Activated T-cell treated with anti-CD3 and anti-CD28 coated beads, Interleukin-2, amount 50 U/mL, for 72 hours (primary cell): ENCODE results near the gene SRRM3. TPM values are rescaled to one million over a fixed set of nuclear protein-coding genes. Genes with fewer than 3 reads are reported as not detected.
"Not testable (repeated sequence)": the region's sequence is repeated elsewhere in the genome, so short reads cannot be mapped to it uniquely, and the experiment has no call there.

Source experiments
- ATAC-seq, 2 donors: fragments of 150-1000 bp; cut with Tn5 transposase; replicated peaks in 1 of 2; 2 replicates each; pipeline ENCODE4 v1.10.0; 2021; ENCODE audit warnings: moderate library complexity in 2 of 2, mild to moderate bottlenecking in 1 of 2
- DNase-seq, 2 donors: peaks; one replicate each; pipeline ENCODE4 v3.0.0; 2021 to 2022; ENCODE audit warnings: mixed read lengths in 1 of 2
- H3K27ac Mint-ChIP-seq: one replicate; pipeline ENCODE4 v1.8.0; 2022; ENCODE audit warnings: mild to moderate bottlenecking, moderate library complexity, mixed read lengths
- H3K27me3 Mint-ChIP-seq: one replicate; pipeline ENCODE4 v1.8.0; 2022; ENCODE audit warnings: low read depth, mixed read lengths
- H3K36me3 Mint-ChIP-seq, 2 donors: one replicate each; pipeline ENCODE4 v1.8.0; 2022; ENCODE audit warnings: mixed read lengths in 2 of 2, mild to moderate bottlenecking in 1 of 2; ENCODE audit not compliant: insufficient read depth in 2 of 2
- H3K4me1 Mint-ChIP-seq: one replicate; pipeline ENCODE4 v1.8.0; 2022; ENCODE audit warnings: low read depth, mixed read lengths
- H3K4me3 Mint-ChIP-seq, 2 donors: one replicate each; pipeline ENCODE4 v1.8.0; 2022; ENCODE audit warnings: mild to moderate bottlenecking in 2 of 2, mixed read lengths in 2 of 2, moderate library complexity in 2 of 2
- H3K9me3 Mint-ChIP-seq, 2 donors: one replicate each; pipeline ENCODE4 v1.8.0; 2022; ENCODE audit warnings: mixed read lengths in 2 of 2
- total RNA-seq, 2 donors: library from RNA; stranded (reverse); gene quantifications; one replicate each; pipeline ENCODE4 v1.2.3, GENCODE V29; 2022

SRRM3 gene
- total RNA-seq, 2 donors from 2014 or later = 0.12 TPM; not detected in 1

DNA sequence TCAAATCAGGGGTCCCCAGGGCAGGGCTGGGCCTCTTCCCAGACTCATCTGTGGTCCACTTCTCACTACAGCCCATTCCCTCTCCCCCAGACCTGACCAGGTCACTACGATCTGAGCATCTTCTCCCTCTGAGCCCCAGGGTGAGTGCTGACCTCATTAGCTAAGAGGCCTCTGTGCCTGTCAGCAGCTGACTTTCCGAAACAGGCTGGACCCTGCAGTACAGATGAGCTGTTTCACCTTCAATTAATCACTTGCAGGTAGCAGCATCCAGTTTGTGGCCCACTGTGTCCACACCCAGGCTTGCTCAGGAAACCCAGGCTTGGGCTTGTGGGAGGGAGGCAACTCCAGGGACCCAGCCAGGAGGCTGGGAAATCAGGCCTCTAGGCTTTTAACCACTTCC, 24.3 kb downstream of the SRRM3 start:
- no peak overlapping the region for H3K27ac Mint-ChIP-seq
- no peaks in the 10 kb centered on the region for H3K4me1 Mint-ChIP-seq

DNA sequence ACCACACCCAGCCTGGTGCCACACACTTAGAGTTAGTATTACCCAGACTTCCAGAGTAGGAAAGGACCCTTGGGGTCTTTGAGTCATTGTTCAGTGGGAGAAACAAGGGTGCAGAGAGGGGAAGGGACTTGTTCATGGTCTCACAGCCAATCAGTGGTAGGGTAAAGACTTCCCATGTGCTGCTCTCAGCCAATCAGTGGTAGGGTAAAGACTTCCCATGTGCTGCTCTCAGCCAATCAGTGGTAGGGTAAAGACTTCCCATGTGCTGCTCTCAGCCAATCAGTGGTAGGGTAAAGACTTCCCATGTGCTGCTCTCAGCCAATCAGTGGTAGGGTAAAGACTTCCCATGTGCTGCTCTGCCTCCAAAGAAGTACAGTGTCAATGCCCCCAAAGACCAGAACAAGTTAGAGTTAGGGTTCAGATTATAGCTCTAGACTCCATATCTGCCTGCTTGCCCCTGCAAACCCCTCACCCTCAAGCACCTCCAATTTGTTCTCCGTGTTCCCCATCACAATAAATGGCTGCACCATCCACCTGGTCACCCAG, 25.3 kb downstream of the SRRM3 start:
- H3K4me1 Mint-ChIP-seq, H3K4me3 Mint-ChIP-seq, ATAC-seq, H3K9me3 Mint-ChIP-seq, H3K27ac Mint-ChIP-seq, H3K36me3 Mint-ChIP-seq, DNase-seq: not testable (repeated sequence)
- peaks cover 46% of the 10 kb centered on the region for H3K27me3 Mint-ChIP-seq

More for the DNA sequence above, 24.3 kb downstream of the SRRM3 start:
- Mint-ChIP-seq H3K9me3 (no peaks in the 10 kb centered on the region), H3K4me3 (no peak overlapping the region), H3K36me3 (no peaks in the 10 kb centered on the region), H3K27me3 (peaks cover 36% of the 10 kb centered on the region)
- no peak for ATAC-seq
- no peak for DNase-seq

DNA sequence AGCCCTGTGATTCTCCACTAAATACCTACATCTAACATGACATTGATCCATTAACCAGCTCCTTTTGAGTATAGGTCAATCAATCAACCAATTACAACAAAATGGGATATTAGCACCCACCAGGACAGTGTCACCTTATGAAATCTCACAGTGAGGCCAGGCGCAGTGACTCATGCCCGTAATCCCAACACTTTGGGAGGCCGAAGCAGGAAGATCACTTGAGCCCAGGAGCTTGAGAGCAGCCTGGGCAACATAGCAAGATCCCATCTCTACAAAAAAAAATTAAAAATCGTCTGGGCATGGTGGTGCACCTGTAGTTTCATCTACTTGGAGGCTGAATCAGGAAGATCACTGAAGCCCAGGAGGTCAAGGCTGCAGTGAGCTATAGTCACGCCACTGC, 28.5 kb downstream of the SRRM3 start:
- ATAC-seq = no peak
- no peaks in the 10 kb centered on the region for H3K9me3 Mint-ChIP-seq
- peaks cover 57% of the 10 kb centered on the region for H3K27me3 Mint-ChIP-seq

GRCh38 chr7:76231071-76231470, 29.4 kb downstream of the SRRM3 start:
- no peaks in the 10 kb centered on the region for H3K9me3 Mint-ChIP-seq

More for the DNA sequence above, 28.5 kb downstream of the SRRM3 start:
- Mint-ChIP-seq H3K36me3 (no peaks in the 10 kb centered on the region), H3K4me3 (no peak overlapping the region), H3K27ac (no peak overlapping the region), H3K4me1 (no peaks in the 10 kb centered on the region)
- no peak for DNase-seq

DNA sequence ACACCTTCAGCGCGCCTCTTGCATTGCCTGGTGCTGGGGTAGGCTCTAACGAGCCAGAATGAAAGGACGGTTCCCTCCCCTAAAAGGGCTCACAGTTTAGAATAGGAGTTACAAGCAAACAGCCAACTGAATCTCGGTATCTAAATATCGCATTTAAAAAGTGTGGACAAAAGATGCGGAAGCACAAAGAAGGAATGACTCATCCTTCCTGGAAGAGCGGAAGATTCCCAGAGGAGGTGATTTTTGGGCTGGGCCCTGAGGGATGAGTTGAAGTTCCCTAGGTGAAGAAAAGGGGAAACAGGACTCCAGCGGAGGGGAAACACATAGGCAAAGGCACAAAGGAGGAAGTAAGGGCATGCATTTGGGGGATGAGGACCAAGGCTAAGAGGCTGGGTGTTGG, 29.9 kb downstream of the SRRM3 start:
- peaks cover 59% of the 10 kb centered on the region for H3K27me3 Mint-ChIP-seq
- H3K36me3 Mint-ChIP-seq = no peaks in the 10 kb centered on the region
- no peaks in the 10 kb centered on the region for H3K4me1 Mint-ChIP-seq
- no peaks in the 10 kb centered on the region for H3K9me3 Mint-ChIP-seq
- ATAC-seq (no peak), DNase-seq (no peak)
- H3K27ac Mint-ChIP-seq = no peak overlapping the region
- no peak overlapping the region for H3K4me3 Mint-ChIP-seq

More at GRCh38 chr7:76231071-76231470, 29.4 kb downstream of the SRRM3 start:
- H3K27ac Mint-ChIP-seq = no peak overlapping the region
- peaks cover 55% of the 10 kb centered on the region for H3K27me3 Mint-ChIP-seq
- no peaks in the 10 kb centered on the region for H3K36me3 Mint-ChIP-seq
- H3K4me3 Mint-ChIP-seq = no peak overlapping the region
- no peaks in the 10 kb centered on the region for H3K4me1 Mint-ChIP-seq
- DNase-seq = no peak
- ATAC-seq = no peak

- ATAC-seq = no peak
- Mint-ChIP-seq H3K9me3 (no peaks in the 10 kb centered on the region), H3K27ac (no peak overlapping the region), H3K36me3 (no peaks in the 10 kb centered on the region), H3K4me3 (no peak overlapping the region), H3K4me1 (no peaks in the 10 kb centered on the region), H3K27me3 (peaks cover 62% of the 10 kb centered on the region)
- DNase-seq = no peak
Measured at GRCh38 chr7:76232698-76233097, 31.0 kb downstream of the SRRM3 start.

DNA sequence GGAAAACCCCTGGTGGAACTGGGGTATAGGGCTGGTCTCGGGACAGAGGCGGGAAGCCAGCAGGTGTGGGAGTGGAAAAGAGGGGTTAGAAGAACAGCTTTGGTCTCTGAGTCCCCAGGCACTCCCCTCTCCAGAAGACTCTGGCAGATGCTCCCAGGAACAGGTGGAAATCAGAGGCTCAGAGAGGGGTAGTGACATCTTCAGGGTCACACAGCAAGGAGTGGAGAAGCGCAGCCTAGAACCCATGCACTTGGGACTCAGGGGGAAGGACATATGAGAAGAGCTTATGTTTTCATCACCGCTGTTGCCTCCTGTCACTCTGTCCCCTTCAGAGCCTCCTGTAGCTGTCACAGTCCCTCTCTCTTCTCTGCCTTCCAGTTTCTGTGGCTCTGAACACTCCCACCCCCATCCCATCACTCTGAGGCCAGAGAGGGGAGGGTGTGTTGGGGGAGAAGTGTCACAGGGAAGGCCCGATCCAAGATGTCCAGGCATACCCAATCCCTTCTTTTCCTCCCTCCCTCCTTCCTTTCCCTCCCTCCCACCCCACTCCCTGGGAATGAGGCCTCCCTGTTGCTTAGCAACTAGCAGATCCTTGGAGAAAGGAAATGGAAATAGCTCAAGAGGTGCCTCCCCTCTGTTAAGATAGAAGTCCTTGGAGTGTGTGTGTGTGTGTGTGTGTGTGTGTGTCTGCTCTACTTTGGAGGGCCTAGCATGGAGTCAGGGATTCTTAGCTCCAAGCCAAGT, 32.0 kb downstream of the SRRM3 start:
- ATAC-seq (no peak), DNase-seq (no peak)
- no peak overlapping the region for H3K4me3 Mint-ChIP-seq
- H3K27ac Mint-ChIP-seq = no peak overlapping the region
- H3K9me3 Mint-ChIP-seq = no peaks in the 10 kb centered on the region
- H3K27me3 Mint-ChIP-seq = peaks cover 73% of the 10 kb centered on the region
- no peaks in the 10 kb centered on the region for H3K36me3 Mint-ChIP-seq
- no peaks in the 10 kb centered on the region for H3K4me1 Mint-ChIP-seq

- Mint-ChIP-seq H3K4me1 (no peaks in the 10 kb centered on the region), H3K9me3 (no peaks in the 10 kb centered on the region), H3K27ac (no peak overlapping the region), H3K4me3 (peak overlapping the region; percentile 59 to 68), H3K36me3 (no peaks in the 10 kb centered on the region), H3K27me3 (peaks cover 72% of the 10 kb centered on the region)
- no peak for DNase-seq
- ATAC-seq = no peak
Measured at GRCh38 chr7:76234282-76234584, 32.5 kb downstream of the SRRM3 start.

DNA sequence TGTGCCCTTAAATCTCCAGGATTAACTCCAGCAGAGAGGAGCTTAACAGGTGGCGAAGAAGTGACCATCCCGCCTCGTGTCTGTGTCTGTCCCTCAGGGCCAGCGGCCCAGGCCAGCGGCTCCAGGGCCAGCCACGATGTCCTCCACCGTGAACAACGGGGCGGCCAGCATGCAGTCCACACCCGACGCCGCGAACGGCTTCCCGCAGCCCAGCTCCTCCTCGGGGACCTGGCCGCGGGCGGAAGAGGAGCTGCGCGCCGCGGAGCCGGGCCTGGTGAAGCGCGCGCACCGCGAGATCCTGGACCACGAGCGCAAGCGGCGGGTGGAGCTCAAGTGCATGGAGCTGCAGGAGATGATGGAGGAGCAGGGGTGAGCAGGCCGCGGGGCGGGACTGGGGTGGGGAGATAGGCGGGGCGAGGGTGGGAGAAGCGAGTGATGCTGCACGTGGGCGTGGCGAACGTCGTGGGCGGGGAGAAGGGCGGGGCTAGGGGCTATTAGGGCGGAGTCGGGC, 33.3 kb downstream of the SRRM3 start:
- H3K9me3 Mint-ChIP-seq = no peaks in the 10 kb centered on the region
- H3K4me3 Mint-ChIP-seq = peak overlapping the region; percentile 59 to 68
- peak; percentile 80 to 82 for DNase-seq
- H3K4me1 Mint-ChIP-seq = no peaks in the 10 kb centered on the region
- H3K27me3 Mint-ChIP-seq = peaks cover 64% of the 10 kb centered on the region
- peak; percentile 95 to 97 for ATAC-seq
- no peak overlapping the region for H3K27ac Mint-ChIP-seq
- H3K36me3 Mint-ChIP-seq = no peaks in the 10 kb centered on the region

DNA sequence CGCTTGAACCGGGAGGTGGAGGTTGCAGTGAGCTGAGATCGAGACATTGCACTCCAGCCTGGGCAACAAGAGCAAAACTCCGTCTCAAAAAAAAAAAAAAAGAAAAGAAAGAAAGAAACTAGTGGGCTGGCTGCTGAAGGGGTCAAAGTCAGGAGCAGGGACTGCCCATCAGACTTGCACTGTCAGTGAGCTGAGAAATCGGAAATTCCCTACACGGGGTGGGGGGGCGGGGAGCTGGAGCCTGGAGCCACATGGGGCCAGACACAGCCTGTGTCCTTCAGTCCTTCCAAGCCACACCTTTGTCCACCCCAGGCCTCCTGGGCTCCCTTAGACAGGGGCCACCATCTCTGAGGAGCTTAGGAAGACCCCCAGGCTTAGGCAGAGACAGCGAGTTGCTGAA, 34.5 kb downstream of the SRRM3 start:
- Mint-ChIP-seq H3K4me1 (no peaks in the 10 kb centered on the region), H3K4me3 (no peak overlapping the region), H3K27ac (no peak overlapping the region), H3K36me3 (no peaks in the 10 kb centered on the region), H3K27me3 (peaks cover 54% of the 10 kb centered on the region), H3K9me3 (no peaks in the 10 kb centered on the region)
- no peak for ATAC-seq
- no peak for DNase-seq

DNA sequence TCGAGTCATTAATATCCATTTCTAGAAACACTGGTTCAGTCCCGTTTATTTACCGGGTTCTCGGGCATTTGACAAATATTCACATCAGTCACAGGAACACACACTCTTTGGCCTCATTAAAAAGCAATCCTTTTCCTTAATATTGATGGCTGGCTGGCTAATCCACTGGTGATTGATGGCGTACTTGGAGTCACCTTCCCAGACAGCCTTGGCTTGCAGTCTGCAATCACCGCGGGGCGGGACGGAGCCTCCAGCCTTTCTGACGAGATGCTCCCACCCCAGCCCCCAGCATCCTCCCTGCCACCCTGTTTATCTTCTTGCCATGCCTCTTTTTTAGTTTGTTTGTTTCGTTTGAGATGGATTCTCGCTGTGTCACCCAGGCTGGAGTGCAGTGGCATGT, 36.6 kb downstream of the SRRM3 start:
- Mint-ChIP-seq H3K4me1 (no peaks in the 10 kb centered on the region), H3K27me3 (peaks cover 33% of the 10 kb centered on the region), H3K9me3 (no peaks in the 10 kb centered on the region), H3K4me3 (no peak overlapping the region), H3K27ac (no peak overlapping the region), H3K36me3 (no peaks in the 10 kb centered on the region)
- no peak for ATAC-seq
- no peak for DNase-seq

DNA sequence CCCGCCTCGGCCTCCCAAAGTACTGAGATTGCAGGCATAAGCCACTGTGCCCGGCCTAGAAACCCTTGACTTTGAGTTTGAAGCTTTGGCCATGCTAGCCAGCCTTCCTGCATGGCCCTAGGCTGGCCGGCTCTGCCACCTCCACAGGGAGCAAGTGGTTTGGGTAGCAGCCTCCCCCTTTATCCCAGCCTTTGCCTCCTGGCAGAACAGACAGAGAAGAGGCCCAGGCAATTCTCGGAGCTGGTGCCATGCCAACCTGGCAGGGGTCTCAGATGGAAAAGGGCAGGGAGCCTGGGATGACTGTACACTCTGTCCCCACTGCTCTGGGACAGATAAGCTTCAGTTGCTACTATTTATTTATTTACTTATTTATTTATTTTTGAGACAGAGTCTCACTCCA, 39.4 kb downstream of the SRRM3 start:
- ATAC-seq (no peak), DNase-seq (no peak)
- Mint-ChIP-seq H3K4me3 (no peak overlapping the region), H3K36me3 (no peaks in the 10 kb centered on the region), H3K27me3 (peaks cover 20% of the 10 kb centered on the region), H3K9me3 (no peaks in the 10 kb centered on the region), H3K27ac (no peak overlapping the region), H3K4me1 (no peaks in the 10 kb centered on the region)

DNA sequence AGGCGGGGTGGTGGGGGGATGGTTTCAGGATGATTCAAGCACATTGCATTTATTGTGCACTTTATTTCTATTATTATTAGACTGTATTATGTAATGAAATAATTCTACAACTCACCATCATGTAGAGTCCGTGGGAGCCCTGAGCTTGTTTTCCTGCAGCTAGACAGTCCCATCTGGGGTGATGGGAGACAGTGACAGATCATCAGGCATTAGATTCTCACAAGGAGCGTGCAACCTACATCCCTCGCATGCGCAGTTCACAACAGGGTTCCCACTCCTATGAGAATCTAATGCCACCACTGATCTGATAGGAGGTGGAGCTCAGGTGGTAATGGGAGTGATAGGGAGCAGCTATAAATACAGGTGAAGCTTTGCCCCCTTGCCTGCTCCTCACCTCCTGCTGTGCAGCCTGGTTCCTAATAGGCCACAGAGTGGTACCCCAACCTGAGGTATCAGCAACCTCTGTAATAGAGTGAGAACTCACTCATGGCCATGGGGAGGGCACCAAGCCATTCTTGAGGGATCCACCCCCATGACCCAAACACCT, 40.9 kb downstream of the SRRM3 start:
- not testable (repeated sequence) for H3K4me3 Mint-ChIP-seq, ATAC-seq, H3K9me3 Mint-ChIP-seq, H3K27ac Mint-ChIP-seq, H3K4me1 Mint-ChIP-seq, DNase-seq, H3K36me3 Mint-ChIP-seq
- H3K27me3 Mint-ChIP-seq = peaks cover 12% of the 10 kb centered on the region
